Spleen (tissue), 11 donors: ENCODE results near the gene FPGS. TPM values are rescaled to one million over a fixed set of nuclear protein-coding genes. Genes with fewer than 3 reads are reported as not detected.
A peak's percentile ranks its signal among the peaks of the same experiment; 100 is the strongest.

Source experiments
- DNase-seq: peaks from one replicate; pipeline ENCODE4 v3.0.0-alpha.2; 2020
- H3K27ac ChIP-seq, 8 donors: fragments of 200-600 bp; sonication (generic) in 7 of 8; 1 replicate in 4 of 8; 2 replicates in 4 of 8; pipeline versions ENCODE4 v1.5.0 to v1.8.0; 2016 to 2021; ENCODE audit warnings: inconsistent platforms in 4 of 8, mild to moderate bottlenecking in 4 of 8, moderate library complexity in 1 of 8
- H3K27me3 ChIP-seq, 7 donors: fragments of 200-600 bp; sonication (generic) in 6 of 7; replicated peaks in 1 of 7; 1 replicate in 4 of 7; 2 replicates in 3 of 7; pipeline versions ENCODE4 v1.5.0 to v1.8.0; 2016 to 2021; ENCODE audit warnings: inconsistent platforms in 3 of 7, mild to moderate bottlenecking in 1 of 7
- H3K36me3 ChIP-seq, 6 donors: fragments of 200-600 bp; sonication (generic) in 5 of 6; 1 replicate in 4 of 6; 2 replicates in 2 of 6; pipeline versions ENCODE4 v1.5.0 to v1.8.0; 2016 to 2021; ENCODE audit warnings: inconsistent platforms in 2 of 6
- H3K4me1 ChIP-seq, 6 donors: fragments of 200-600 bp; sonication (generic) in 5 of 6; 1 replicate in 3 of 6; 2 replicates in 3 of 6; pipeline versions ENCODE4 v1.5.0 to v1.8.0; 2016 to 2021; ENCODE audit warnings: inconsistent platforms in 3 of 6
- H3K4me3 ChIP-seq, 8 donors: fragments of 200-600 bp; sonication (generic) in 7 of 8; 1 replicate in 4 of 8; 2 replicates in 4 of 8; pipeline versions ENCODE4 v1.5.0 to v1.8.0; 2016 to 2021; ENCODE audit warnings: inconsistent platforms in 4 of 8, mild to moderate bottlenecking in 4 of 8, moderate library complexity in 2 of 8
- H3K9me3 ChIP-seq, 8 donors: fragments of 200-600 bp; sonication (generic) in 7 of 8; 1 replicate in 4 of 8; 2 replicates in 4 of 8; pipeline versions ENCODE4 v1.5.0 to v1.8.0; 2016 to 2021; ENCODE audit warnings: inconsistent platforms in 4 of 8
- POLR2A ChIP-seq, 3 donors: fragments of 450-650 bp; IDR thresholded peaks; one replicate each; pipeline ENCODE4 v1.5.1; 2017; ENCODE audit warnings: antibody characterized with exemption in 3 of 3, mild to moderate bottlenecking in 1 of 3
- POLR2AphosphoS5 ChIP-seq, 3 donors: sonication (generic); formaldehyde crosslinking; IDR thresholded peaks; one replicate each; pipeline ENCODE4 v1.5.1; 2017; ENCODE audit warnings: antibody characterized with exemption in 3 of 3
- WGBS, 5 donors: extraction: QIAGEN DNeasy Blood & Tissue Kit in 3 of 5; methylation state at CpG; one replicate each; pipeline versions ENCODE4 v1.1.5 to v1.1.7; 2013 to 2018; 5-methylcytosine and 5-hydroxymethylcytosine counted together
- intact Hi-C: fragments of 100-400 bp; cut with DNase I; formaldehyde crosslinking; loops from one replicate; pipeline ENCODE4 v1.15.0; 2023; ENCODE audit warnings: low total_unique reads
- polyA plus RNA-seq, 3 donors: library from polyadenylated mRNA; stranded (reverse); fragments of 200-250 nt; gene quantifications; one replicate each; pipeline ENCODE4 v1.2.1, GENCODE V29; 2013
- total RNA-seq, 7 donors: library from RNA; depleted of rRNA in 3 of 7; stranded (reverse); fragments of >200 nt in 3 of 7; fragmentation: NEBNext Ultra II Directional in 4 of 7; extraction: Animal tissue kit (Norgen Biotek cat#: 25700) in 4 of 7; gene quantifications; one replicate each; pipeline versions ENCODE4 v1.1.0 to v1.2.1, GENCODE V29; 2016 to 2021
- TF ChIP-seq, protein P1 (sequence below), 11 experiments: fragments of 200-600 bp in 7 of 11; fragments of 450-650 bp in 4 of 11; sonication (generic) in 4 of 11; IDR thresholded peaks in 8 of 11; conservative IDR thresholded peaks in 3 of 11; 1 replicate in 7 of 11; 2 replicates in 4 of 11; pipeline versions ENCODE4 v1.4.0 to v1.8.0; 2016 to 2021; ENCODE audit warnings: antibody characterized with exemption in 11 of 11, inconsistent platforms in 4 of 11, mild to moderate bottlenecking in 1 of 11
- donor health status: healthy with polysubstance abuse.
- donor health status: DM: no; HTN: no; CAD: no; lungs with moderate emphysema.
- donor health status: DM: no; HTN: no; CAD: no.
- donor health status: Bipolar disorder and iron deficiency.
- donor health status: healthy.
- donor health status: DM: no; HTN: no; CAD: no.
- donor health status: DM: yes; HTN: yes; CAD: no.

FPGS gene
- total and polyA plus RNA-seq, 10 donors = 33.3 to 94.6 (median 66.4) TPM

DNA sequence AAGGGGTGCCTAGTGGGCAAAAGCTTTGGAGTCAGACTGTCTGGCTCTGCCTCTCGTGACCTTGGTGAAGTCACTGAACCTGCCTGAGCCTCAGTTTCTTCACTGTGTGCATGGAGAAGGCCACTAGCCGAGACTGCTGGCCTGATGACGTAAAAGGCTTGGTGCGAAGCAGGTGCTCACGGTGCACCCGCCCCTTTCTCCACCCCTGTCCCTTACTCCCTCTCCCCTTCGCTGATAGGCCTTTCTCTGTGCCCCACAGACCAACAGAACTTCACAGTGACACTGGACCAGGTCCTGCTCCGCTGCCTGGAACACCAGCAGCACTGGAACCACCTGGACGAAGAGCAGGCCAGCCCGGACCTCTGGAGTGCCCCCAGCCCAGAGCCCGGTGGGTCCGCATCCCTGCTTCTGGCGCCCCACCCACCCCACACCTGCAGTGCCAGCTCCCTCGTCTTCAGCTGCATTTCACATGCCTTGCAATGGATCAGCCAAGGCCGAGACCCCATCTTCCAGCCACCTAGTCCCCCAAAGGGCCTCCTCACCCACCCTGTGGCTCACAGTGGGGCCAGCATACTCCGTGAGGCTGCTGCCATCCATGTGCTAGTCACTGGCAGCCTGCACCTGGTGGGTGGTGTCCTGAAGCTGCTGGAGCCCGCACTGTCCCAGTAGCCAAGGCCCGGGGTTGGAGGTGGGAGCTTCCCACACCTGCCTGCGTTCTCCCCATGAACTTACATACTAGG, 10.4 kb downstream of the FPGS start:
- Histone ChIP-seq H3K9me3 (no peaks in the 10 kb centered on the region), H3K27ac (peak overlapping the region in 4 of 8 donors; percentile 14 to 53 (median 28)), H3K4me3 (no peak overlapping the region), H3K36me3 (peaks cover 0 to 100% (median 79%) of the 10 kb centered on the region in 6 donors), H3K4me1 (peaks cover 0 to 63% (median 24%) of the 10 kb centered on the region in 6 donors), H3K27me3 (no peaks in the 10 kb centered on the region)
- intact Hi-C loops = no loop called here
- WGBS, 5 donors = 90 to 95% (median 93%) methylated on average over 14 to 19 of the region's 19 CpGs
- TF ChIP-seq, protein P1, sequence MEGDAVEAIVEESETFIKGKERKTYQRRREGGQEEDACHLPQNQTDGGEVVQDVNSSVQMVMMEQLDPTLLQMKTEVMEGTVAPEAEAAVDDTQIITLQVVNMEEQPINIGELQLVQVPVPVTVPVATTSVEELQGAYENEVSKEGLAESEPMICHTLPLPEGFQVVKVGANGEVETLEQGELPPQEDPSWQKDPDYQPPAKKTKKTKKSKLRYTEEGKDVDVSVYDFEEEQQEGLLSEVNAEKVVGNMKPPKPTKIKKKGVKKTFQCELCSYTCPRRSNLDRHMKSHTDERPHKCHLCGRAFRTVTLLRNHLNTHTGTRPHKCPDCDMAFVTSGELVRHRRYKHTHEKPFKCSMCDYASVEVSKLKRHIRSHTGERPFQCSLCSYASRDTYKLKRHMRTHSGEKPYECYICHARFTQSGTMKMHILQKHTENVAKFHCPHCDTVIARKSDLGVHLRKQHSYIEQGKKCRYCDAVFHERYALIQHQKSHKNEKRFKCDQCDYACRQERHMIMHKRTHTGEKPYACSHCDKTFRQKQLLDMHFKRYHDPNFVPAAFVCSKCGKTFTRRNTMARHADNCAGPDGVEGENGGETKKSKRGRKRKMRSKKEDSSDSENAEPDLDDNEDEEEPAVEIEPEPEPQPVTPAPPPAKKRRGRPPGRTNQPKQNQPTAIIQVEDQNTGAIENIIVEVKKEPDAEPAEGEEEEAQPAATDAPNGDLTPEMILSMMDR (IDR thresholded peaks at IDR 0.05 in 8 of 11, conservative IDR thresholded peaks at IDR 0.05 in 3 of 11) = no peak
- peak in 2 of 3 donors; percentile 59 to 80 for TF ChIP-seq POLR2AphosphoS5 (IDR thresholded peaks at IDR 0.05)
- DNase-seq = no peak

DNA sequence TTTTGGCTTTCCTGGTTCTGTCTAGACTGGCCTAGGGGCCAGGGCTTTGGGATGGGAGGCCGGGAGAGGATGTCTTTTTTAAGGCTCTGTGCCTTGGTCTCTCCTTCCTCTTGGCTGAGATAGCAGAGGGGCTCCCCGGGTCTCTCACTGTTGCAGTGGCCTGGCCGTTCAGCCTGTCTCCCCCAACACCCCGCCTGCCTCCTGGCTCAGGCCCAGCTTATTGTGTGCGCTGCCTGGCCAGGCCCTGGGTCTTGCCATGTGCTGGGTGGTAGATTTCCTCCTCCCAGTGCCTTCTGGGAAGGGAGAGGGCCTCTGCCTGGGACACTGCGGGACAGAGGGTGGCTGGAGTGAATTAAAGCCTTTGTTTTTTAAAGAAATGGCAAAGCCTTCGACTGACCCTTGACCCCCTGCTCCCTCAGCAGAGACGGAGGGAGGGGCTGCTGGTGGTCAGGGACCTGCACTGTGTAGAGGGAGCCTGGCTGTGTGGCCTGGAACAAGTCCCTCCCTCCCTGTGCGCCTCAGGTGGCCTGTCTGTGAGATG, 11.1 kb downstream of the FPGS start:
- peak overlapping the region in 5 of 8 donors; percentile 14 to 53 (median 31) for H3K27ac ChIP-seq
- no peaks in the 10 kb centered on the region for H3K9me3 ChIP-seq
- no peaks in the 10 kb centered on the region for H3K27me3 ChIP-seq
- H3K36me3 ChIP-seq = peaks cover 0 to 100% (median 77%) of the 10 kb centered on the region in 6 donors
- 69 to 86% (median 77%) methylated on average over 7 to 9 of the region's 9 CpGs for WGBS, 5 donors
- DNase-seq = no peak
- no peak overlapping the region for H3K4me3 ChIP-seq
- H3K4me1 ChIP-seq = peaks cover 0 to 63% (median 27%) of the 10 kb centered on the region in 6 donors
- TF ChIP-seq POLR2A (IDR thresholded peaks at IDR 0.05) = no peak
- TF ChIP-seq, protein P1 (IDR thresholded peaks at IDR 0.05 in 8 of 11, conservative IDR thresholded peaks at IDR 0.05 in 3 of 11) = no peak
- peak; percentile 54 to 73 (median 70) for TF ChIP-seq POLR2AphosphoS5 (IDR thresholded peaks at IDR 0.05)
- intact Hi-C loops = no loop called here

DNA sequence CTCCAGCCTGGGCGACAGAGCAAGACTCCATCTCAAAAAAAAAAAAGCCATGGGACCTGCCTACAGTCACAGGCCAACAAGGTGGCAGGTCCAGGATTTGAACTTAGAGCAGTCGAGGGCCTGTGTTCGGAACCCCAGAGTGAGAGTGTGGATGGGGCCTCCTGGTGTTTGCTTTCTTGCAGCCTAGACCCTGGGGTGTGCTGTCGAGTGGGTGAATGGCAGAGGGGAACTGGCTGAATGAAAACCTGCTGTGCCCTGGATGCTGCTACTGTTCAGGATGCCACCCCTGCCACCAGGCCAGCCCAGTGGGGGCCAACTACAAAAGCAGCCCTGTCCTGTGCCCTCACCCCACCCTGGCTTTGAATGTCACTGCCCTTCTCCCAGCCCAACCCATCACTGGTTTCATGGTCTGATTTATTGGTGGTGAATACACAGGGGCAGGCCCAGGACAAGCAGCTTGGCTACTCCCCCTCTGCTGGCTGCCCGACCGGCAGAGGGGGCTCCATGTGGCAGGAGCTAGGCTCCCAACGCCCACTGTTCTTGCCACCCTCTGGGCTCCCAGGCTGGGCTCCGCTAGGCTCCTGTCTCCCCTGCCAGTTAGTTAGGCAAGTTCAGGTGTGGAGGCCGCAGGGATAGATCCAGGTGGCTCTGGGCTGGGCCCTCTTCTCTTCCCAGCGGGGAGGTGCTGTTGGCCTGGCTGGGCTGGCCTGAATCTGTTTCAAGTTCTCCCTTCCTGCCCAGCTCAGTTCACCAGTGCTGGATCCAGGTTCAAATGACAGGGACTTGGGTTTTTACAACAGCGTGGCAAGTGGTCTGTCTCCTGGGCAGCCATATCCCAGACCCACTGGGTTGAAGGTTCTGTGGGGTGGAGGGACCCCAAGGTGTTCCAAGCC, 12.2 kb downstream of the FPGS start:
- Histone ChIP-seq H3K4me1 (peaks cover 0 to 61% (median 28%) of the 10 kb centered on the region in 6 donors), H3K27me3 (no peaks in the 10 kb centered on the region), H3K36me3 (peaks cover 0 to 100% (median 86%) of the 10 kb centered on the region in 6 donors), H3K4me3 (no peak overlapping the region), H3K9me3 (no peaks in the 10 kb centered on the region), H3K27ac (peak overlapping the region in 5 of 8 donors; percentile 15 to 53 (median 22))
- TF ChIP-seq POLR2AphosphoS5 (IDR thresholded peaks at IDR 0.05) = peak in 2 of 3 donors; percentile 9 to 64
- TF ChIP-seq, protein P1 (IDR thresholded peaks at IDR 0.05 in 8 of 11, conservative IDR thresholded peaks at IDR 0.05 in 3 of 11) = no peak
- no peak for DNase-seq
- WGBS, 5 donors = 78 to 91% (median 87%) methylated on average over 9 to 11 of the region's 11 CpGs
- intact Hi-C loops = no loop called here
